IPS-NIHi7 (cell line): ENCODE results near the gene SLITRK3.
"Not testable (repeated sequence)": the region's sequence is repeated elsewhere in the genome, so short reads cannot be mapped to it uniquely, and the experiment has no call there.

Experiments used
- DNase-seq: peaks from one replicate; pipeline ENCODE4 v3.0.0; 2012; ENCODE audit warnings: mixed read lengths; ENCODE audit errors: extremely low spot score

Gene SLITRK3

DNA sequence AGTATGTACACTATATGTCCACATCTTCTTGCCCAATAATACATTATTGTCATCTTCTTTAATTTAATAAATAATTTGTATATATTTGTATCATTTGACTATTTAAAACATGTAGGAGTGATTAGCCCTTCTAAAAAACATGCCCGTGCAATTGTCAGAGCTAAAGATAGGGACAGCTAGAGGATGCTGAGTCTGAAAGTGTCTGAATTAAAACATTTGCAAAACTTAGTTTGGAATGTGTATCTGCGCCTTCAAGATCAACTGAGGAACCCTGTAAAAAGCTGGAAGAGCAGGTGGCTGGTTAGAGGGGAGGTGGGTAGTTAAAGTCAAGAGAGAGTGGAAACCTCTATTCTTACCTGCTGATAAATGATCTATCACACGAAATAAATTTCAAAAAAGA lies 4.7 kb downstream of the SLITRK3 start:
- DNase-seq = no peak

DNA sequence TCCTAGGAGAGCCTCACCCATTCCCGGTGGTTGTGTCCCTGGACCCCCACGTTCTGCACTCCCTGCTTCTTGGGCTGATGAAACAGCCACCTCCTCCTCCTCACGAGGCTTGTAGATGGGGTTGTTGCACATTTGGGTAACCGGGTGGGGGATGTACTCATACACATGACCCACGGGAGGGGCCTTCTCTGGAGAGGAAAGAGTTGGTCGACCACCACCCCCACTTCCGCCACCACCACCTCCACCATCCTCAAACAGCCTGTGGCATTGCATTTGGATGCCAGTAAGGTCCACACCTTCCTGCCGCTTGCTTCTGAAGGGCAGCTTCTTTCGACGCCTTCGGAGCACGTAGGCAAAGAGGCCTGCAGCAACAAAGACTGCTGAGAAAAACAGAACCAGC lies 7.7 kb downstream of the SLITRK3 start:
- DNase-seq = no peak

DNA sequence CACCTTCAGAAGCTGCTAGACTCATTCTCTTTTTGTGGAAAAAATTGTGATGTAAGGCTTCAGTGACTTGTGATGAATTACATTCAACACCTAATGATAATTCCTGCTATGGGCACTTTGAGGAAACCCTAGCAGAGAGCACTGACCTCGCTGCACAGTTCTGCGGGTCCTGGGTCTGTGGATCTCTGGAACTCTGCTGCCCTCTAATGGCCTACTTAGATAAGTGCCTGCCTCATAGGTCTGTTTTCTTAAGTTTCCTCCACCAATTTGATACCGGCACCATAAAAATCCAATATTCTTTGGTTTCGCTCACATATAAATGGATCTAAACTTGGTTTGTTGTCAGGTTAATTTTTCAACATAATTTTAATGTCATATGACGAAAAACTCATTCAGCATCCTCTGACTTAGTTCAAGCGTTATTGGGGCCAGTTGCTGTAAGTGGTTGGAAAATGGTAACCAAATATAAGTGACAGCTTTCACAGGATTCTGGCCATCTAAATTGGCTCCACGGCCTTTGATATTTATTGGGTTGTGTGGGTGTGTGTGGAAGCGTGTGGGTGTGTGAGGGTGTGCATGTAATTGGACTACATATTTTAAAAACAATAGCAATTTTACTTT lies 10.4 kb downstream of the SLITRK3 start:
- peak; percentile 67 for DNase-seq

DNA sequence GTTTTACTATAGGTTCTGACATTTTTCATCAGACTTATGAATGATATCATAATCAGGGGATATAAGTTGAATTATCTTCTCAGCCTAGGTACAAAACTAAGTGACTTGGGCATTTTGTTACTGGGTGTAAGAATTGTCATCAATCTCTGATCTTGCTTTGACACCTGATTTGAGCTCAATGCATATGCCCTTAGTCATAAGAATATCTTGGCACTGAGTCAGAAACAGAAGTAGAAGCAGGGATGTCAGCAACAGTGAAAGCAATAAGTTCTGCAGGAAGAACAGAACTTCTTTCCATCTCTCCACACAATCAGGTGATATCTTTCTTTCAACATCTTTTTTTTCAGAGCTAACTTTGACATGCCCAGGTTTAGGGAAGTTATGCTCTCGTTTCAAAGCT lies 14.6 kb downstream of the SLITRK3 start:
- no peak for DNase-seq

DNA sequence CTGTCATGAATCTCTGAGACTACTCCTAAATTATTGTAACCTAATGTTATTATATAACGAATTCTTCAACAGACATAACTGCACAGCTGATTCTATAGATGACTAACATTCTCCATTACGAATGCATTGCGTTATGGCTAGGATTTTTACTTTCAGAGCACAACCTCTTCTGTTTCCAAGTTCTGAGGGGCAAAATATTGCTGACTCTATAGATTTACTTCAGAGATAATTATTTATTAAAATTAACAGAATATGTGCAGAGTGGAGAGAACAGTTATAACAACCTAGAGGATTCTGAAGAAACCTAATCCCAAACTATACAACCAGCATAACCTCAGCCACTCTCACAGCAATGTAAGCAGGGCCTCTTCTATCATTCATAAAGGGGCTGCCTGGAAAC lies 25.9 kb downstream of the SLITRK3 start:
- DNase-seq = no peak

DNA sequence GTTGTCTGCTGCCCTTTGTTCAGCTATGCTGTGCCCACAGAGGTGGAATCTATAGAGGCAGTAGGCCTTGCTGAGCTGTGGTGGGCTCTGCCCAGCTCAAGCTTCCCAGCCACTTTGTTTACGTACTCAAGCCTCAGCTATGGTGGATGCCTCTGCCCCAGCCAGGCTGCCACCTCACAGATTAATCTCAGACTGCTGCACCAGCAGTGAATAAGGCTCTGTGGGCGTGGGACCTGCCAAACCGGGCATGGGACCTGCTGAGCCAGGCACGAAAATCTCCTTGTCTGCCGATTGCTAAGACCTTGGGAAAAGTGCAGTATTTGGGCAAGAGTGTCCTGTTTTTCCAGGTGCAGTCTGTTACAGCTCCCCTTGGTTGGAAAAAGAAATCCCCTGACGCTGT lies 26.8 kb downstream of the SLITRK3 start:
- no peak for DNase-seq

DNA sequence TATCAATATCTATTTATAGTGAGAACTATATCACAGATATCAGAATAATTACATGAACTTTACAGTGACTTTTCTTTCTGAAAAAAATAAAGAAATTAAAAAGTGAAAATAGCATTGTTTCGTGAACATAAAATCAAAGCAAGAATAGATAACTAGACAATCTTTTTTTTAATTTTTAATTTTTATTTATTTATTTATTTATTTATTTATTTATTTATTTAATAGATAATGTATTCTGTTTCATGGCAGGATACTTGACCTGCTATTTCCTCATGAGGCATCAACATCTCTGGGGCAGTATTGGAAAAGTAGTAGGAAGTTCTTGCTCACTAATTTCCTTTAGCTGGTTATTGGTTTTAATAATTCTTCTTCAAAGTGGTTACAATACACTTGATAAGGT lies 33.3 kb downstream of the SLITRK3 start:
- no peak for DNase-seq

DNA sequence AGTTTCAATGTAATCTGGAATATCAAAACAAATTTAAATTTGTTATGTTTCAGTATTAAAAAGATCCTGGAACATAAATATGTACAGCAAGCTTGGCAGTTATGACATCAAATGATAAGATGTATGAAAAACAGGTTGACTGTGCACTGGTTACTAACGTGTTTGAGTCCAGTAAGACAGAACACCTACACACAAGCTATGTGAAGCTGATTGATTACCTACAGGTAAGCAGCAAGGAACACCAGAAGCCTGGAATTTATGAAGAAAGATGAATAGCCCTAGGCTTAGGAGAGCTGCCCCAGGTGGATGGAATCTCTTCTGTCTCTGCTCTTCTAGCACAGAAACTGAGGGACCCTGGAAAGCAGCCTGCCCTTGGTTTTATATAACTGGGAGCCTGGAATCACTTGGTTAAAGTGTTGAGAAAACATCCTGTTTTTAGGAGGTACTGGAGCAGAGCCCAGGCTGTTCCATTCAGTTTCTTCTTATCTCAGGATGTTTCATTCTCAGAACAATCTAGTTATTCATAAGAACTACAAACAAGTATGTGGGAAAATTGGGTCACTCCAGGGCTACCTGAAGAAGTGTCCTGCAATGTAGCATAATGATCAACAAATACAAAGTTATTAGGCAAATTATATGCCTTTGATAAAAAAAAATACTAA lies 36.3 kb downstream of the SLITRK3 start:
- DNase-seq = no peak

DNA sequence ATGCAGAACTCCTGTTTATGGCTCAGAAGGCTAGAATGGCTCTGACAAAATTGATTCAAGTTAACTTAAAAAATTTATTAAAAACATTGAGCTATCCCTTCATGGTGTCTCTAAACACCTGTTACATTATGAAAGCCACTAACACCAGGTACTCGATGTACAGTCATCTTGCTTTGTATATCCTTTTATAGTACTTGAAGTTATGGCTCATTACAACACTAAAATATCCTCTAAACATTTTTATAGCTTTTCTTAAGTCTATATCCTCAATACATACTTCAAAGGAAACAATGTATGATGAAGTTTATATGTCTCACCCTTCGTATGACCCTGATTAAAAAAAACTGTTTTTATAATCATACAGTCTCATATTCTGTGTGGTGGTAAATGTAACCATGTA lies 38.2 kb downstream of the SLITRK3 start:
- DNase-seq = no peak

DNA sequence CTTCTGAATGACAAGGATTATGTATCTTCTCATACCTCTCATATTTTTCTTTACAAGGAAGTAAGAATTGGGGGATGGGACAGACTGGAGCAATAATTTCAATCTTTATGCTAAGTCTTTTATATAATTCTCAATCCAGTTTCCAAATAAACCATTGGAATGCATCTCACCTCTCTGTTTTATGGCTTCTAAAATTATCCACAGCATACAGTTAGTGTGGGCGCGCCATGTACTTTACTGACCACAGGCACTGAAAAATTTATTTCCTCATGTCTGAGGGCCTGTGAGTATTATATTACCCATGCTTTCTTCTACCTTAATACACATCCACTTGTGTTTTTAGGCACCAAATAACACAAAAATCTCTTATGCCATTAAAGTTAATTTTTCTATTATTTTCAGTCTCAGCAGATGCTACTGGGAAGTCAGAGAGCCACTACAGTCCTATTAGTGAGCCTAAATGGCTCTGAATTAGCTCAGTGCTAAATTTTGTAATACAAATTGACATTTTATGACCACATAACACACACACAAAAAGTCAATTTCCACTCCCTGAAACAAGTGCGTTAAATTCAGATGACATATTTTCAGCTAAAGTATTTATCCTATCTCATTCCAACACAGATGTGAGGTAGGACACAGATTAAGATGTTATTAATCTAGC lies 39.3 kb downstream of the SLITRK3 start:
- DNase-seq = no peak

DNA sequence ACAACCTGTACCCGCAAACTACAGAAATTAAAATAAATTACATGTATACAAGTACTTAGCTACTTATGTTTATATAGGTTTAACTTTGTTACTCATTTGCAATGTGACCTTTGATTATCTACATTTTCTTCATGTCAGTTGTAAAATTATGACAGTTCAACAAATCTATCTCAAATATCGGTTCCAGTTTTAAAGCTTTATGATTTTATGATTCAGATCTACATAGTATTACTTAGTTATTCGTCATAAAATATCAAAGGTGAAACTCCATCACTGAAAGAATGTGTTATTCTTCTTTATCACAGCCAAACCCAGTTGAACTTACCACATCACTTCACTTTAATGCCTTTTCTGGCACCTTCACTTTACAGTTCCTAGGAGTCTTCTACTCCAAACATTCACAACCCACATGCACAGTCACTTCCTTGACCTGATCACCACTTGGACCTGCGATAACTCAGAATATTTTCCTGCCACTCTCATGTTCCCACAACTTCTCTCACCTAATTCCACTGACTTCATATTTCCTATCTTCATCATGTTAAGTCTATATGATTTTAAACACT lies 47.2 kb downstream of the SLITRK3 start:
- no peak for DNase-seq

DNA sequence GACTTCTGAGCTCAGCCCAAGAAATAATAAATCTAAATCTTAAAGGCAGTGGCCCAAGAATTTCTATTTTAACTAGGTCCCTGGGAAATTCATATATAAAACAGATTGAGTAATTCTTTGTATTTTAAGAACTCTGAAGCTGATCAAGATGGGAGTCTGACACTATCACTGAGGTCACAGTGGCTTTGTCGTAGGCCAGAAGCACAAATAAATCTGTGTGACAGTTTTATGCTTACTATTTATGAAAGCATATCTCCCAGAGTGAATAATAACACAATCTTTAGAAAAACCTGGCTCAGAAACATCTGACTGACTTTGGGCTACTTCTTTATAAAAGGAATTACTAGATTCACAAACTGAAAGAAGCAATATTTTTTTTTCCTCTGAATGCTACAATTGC lies 51.9 kb downstream of the SLITRK3 start:
- no peak for DNase-seq

DNA sequence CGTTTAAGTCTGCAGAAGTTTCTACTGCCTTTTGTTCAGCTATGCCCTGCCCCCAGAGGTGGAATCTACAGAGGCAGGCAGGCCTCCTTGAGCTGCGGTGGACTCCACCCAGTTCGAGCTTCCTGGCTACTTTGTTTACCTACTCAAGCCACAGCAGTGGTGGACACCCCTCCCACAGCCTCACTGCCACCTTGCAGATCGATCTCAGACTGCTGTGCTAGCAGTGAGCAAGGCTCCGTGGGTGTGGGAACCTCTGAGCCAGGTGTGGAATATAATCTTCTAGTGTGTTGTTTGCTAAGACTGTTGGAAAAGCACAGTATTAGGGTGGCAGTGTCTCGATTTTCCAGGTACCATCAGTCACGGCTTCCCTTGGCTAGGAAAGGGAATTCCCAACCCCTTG lies 56.3 kb downstream of the SLITRK3 start:
- not testable (repeated sequence) for DNase-seq
